Tibial nerve (tissue), 4 donors: Measurements from ENCODE around the gene TARBP2. TPM values are rescaled to one million over a fixed set of nuclear protein-coding genes. Genes with fewer than 3 reads are reported as not detected.
A peak's percentile ranks its signal among the peaks of the same experiment; 100 is the strongest.
"Not testable (repeated sequence)": the region's sequence is repeated elsewhere in the genome, so short reads cannot be mapped to it uniquely, and the experiment has no call there.

Source experiments
- DNase-seq, 2 donors: peaks; one replicate each; pipeline ENCODE4 v3.0.0-alpha.2; 2019; ENCODE audit warnings: low spot score in 2 of 2
- H3K27ac ChIP-seq, 4 donors: fragments of 200-600 bp; sonication (generic) in 3 of 4; one replicate each; pipeline ENCODE4 v1.5.1; 2017 to 2019; ENCODE audit warnings: mild to moderate bottlenecking in 1 of 4
- H3K27me3 ChIP-seq, 2 donors: fragments of 200-600 bp; sonication (generic) in 1 of 2; one replicate each; pipeline versions ENCODE4 v1.5.1 to v1.6.0; 2017 to 2019
- H3K36me3 ChIP-seq, 3 donors: fragments of 200-600 bp; sonication (generic); one replicate each; pipeline ENCODE4 v1.5.1; 2018 to 2019
- H3K4me1 ChIP-seq, 4 donors: fragments of 200-600 bp; sonication (generic) in 3 of 4; one replicate each; pipeline ENCODE4 v1.5.1; 2017 to 2019
- H3K4me3 ChIP-seq, 4 donors: fragments of 200-600 bp; sonication (generic) in 3 of 4; one replicate each; pipeline ENCODE4 v1.5.1; 2017 to 2019; ENCODE audit warnings: mild to moderate bottlenecking in 1 of 4, moderate library complexity in 1 of 4
- H3K9me3 ChIP-seq, 4 donors: fragments of 200-600 bp; sonication (generic) in 3 of 4; one replicate each; pipeline ENCODE4 v1.5.1; 2017 to 2019
- EP300 ChIP-seq, 2 donors: sonication (generic); formaldehyde crosslinking; IDR thresholded peaks; one replicate each; pipeline ENCODE4 v1.6.1; 2017; ENCODE audit warnings: antibody characterized with exemption in 2 of 2, mild to moderate bottlenecking in 1 of 2
- POLR2A ChIP-seq, 2 donors: fragments of 450-650 bp; IDR thresholded peaks; one replicate each; pipeline ENCODE4 v1.6.1; 2017; ENCODE audit warnings: antibody characterized with exemption in 2 of 2, mild to moderate bottlenecking in 2 of 2, moderate library complexity in 2 of 2
- whole genome bisulfite sequencing, 2 donors: methylation state at CpG; one replicate each; pipeline ENCODE4 v1.1.5; 2018; 5-methylcytosine and 5-hydroxymethylcytosine counted together
- total RNA-seq, 4 donors: library from RNA; depleted of rRNA; stranded (reverse); fragments of >200 nt; gene quantifications; one replicate each; pipeline ENCODE4 v1.1.0, GENCODE V29; 2016
- TF ChIP-seq, protein P1 (sequence below), 5 experiments: fragments of 200-600 bp in 3 of 5; fragments of 450-650 bp in 2 of 5; sonication (generic) in 3 of 5; IDR thresholded peaks; one replicate each; pipeline ENCODE4 v1.5.1; 2016 to 2019; ENCODE audit warnings: antibody characterized with exemption in 5 of 5, mild to moderate bottlenecking in 3 of 5, moderate library complexity in 2 of 5

Gene TARBP2
- total RNA-seq, 4 donors from 2014 or later: 25.3 to 56.4 (median 36.1) TPM

DNA sequence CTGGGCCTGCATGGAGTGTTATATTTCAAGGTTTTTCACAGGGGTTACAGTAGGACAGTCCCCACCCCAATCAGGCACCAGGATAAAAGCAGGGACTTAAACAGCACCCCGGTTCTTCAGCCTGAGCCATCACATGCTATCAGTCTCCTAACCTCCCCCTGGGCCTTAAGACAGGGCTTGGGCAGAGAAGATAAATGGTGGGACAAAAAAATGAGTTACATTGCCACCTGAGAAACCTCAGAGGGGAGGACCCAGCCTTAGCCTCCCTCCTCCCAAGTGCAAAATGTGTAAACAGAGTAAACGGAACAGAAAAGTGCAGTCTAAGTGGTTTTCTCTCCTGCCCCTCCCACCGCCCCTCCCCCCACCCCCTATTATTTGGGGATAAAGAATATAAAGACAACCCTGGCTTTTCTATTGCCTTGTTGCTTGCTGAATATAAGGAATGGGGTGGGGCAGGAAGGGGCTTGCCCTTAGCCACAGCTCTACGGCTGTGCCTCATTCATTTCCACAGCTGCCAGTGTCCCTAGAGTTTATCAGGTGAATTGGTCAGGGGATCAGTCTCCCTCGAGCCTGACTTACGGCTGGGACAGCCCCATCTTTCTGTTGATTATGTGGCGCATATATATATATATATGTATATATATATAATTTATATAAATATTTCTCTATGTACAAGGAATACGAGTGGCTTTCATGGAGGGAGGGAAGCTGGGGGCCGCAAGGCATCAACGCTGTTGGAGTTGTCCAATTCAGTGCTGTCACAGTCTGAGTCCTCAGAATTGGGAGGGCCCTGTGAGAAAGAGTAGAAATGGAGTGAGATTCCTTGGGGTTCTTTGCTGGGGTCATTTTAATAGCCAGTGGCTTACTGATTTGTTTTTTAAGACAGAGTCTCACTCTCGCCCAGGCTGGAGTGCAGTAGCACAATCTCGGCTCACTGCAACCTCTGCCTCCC lies 20.3 kb upstream of the TARBP2 start:
- Histone ChIP-seq H3K27me3 (no peaks in the 10 kb centered on the region), H3K27ac (peak overlapping the region in 2 of 4 donors; percentile 26 to 31), H3K9me3 (no peaks in the 10 kb centered on the region), H3K4me3 (no peak overlapping the region), H3K36me3 (peaks cover 0 to 94% (median 27%) of the 10 kb centered on the region in 3 donors), H3K4me1 (peaks cover 0 to 69% (median 23%) of the 10 kb centered on the region in 4 donors)
- WGBS, 2 donors: 50 to 58% methylated on average over 12 of the region's 12 CpGs
- DNase-seq: no peak
- TF ChIP-seq POLR2A (IDR thresholded peaks at IDR 0.05): no peak
- TF ChIP-seq, protein P1, sequence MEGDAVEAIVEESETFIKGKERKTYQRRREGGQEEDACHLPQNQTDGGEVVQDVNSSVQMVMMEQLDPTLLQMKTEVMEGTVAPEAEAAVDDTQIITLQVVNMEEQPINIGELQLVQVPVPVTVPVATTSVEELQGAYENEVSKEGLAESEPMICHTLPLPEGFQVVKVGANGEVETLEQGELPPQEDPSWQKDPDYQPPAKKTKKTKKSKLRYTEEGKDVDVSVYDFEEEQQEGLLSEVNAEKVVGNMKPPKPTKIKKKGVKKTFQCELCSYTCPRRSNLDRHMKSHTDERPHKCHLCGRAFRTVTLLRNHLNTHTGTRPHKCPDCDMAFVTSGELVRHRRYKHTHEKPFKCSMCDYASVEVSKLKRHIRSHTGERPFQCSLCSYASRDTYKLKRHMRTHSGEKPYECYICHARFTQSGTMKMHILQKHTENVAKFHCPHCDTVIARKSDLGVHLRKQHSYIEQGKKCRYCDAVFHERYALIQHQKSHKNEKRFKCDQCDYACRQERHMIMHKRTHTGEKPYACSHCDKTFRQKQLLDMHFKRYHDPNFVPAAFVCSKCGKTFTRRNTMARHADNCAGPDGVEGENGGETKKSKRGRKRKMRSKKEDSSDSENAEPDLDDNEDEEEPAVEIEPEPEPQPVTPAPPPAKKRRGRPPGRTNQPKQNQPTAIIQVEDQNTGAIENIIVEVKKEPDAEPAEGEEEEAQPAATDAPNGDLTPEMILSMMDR (IDR thresholded peaks at IDR 0.05): no peak
- TF ChIP-seq EP300 (IDR thresholded peaks at IDR 0.05): no peak

DNA sequence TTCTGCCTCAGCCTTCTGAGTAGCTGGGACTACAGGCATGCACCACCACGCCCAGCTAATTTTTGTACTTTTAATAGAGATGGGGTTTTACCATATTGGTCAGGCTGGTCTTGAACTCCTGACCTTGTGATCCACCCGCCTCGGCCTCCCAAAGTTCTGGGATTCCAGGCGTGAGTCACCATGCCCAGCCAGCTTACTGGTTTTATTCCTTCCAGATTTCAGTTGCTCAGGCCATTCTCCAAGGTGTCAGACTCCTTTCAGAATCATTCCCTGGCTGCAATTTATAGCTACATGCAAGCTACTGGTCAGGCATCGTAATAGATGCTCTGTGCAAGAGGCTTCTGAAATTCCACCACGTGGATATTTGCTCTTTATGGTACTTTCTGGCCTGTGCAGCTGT lies 19.6 kb upstream of the TARBP2 start:
- 31 to 36% methylated on average over 6 of the region's 6 CpGs for WGBS, 2 donors
- peaks cover 7 to 94% (median 20%) of the 10 kb centered on the region in 3 donors for H3K36me3 ChIP-seq
- not testable (repeated sequence) for H3K4me3 ChIP-seq, DNase-seq, H3K9me3 ChIP-seq, H3K27me3 ChIP-seq
- H3K4me1 ChIP-seq: peaks cover 0 to 63% (median 23%) of the 10 kb centered on the region in 4 donors
- peak overlapping the region in 3 of 4 donors; percentile 0 to 31 (median 13) for H3K27ac ChIP-seq

DNA sequence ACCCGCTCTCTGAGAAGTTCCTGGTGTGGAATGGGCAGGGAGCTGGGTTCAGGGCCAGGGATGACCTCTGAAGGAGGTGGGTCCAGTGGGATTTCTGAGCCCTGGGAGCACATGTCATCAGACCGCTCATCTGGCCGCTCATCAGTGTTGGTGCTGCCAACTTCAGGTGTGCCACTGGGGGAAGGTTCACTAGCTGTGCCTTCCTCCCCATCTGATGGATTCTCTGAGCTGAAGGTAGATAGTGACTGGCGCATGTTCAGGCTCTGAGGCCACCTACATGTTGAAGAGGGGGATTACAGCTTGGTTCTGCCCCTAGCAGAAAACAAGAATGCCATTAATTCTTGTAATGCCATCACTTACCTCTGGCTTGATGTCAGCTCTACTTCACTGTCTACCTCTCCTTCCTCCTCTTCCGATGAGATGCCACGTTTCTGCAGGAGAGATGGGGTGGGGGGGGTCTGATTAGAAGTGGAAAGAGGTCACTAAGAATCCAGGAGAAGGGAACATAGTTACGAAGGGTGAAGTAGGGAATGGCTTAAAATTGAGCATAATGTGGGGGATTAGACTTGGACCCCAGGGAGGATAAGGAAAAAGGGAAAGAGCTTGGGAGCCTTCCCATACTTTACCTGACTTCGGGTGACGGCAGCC lies 19.0 kb upstream of the TARBP2 start:
- Histone ChIP-seq H3K27me3 (no peaks in the 10 kb centered on the region), H3K4me3 (no peak overlapping the region), H3K9me3 (no peaks in the 10 kb centered on the region), H3K27ac (peak overlapping the region in 3 of 4 donors; percentile 0 to 31 (median 13)), H3K36me3 (peaks cover 8 to 94% (median 17%) of the 10 kb centered on the region in 3 donors), H3K4me1 (peaks cover 0 to 60% (median 21%) of the 10 kb centered on the region in 4 donors)
- DNase-seq: no peak
- WGBS, 2 donors: 69 to 73% methylated on average over 9 of the region's 9 CpGs
- TF ChIP-seq POLR2A (IDR thresholded peaks at IDR 0.05): no peak
- TF ChIP-seq, protein P1 (IDR thresholded peaks at IDR 0.05): peak in 1 of 5 experiments; percentile 15

DNA sequence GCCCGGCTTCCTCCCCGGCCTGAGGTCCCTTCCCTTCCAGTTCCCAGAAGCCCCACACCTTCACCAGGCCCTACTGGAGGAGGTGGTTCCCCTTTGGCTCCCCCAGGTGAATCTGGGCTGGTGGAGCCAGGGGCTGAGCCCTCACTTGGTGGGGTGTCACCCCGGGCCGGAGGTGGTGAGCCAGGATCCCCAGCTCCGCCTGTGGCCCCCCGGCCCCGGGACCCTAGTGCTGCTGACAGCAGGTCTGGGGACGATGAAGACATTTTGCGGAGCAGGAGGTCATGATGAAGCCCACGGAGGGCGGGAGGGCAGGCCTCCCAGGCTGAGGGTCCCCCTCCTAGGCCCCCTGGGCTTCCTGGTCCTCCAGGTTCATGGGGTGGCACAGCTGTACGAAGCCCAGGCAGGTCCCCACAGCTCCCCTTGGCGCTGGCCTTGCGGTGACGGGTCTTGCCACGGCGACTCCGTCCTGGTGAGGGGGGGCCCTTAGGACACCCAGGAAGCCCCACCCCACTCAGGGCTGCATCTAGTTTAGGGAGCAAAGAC lies 18.4 kb upstream of the TARBP2 start:
- peak overlapping the region in 1 of 4 donors; percentile 31 for H3K27ac ChIP-seq
- H3K4me1 ChIP-seq: peaks cover 0 to 62% (median 18%) of the 10 kb centered on the region in 4 donors
- 70 to 71% methylated on average over 18 of the region's 18 CpGs for WGBS, 2 donors

More for the DNA sequence above, 18.4 kb upstream of the TARBP2 start:
- H3K36me3 ChIP-seq: peaks cover 8 to 97% (median 19%) of the 10 kb centered on the region in 3 donors
- H3K4me3 ChIP-seq: no peak overlapping the region
- DNase-seq: no peak
- H3K27me3 ChIP-seq: no peaks in the 10 kb centered on the region
- TF ChIP-seq EP300 (IDR thresholded peaks at IDR 0.05) (no peak), POLR2A (IDR thresholded peaks at IDR 0.05) (no peak)
- TF ChIP-seq, protein P1 (IDR thresholded peaks at IDR 0.05): no peak
- no peaks in the 10 kb centered on the region for H3K9me3 ChIP-seq
